Embryonic facial prominence (tissue), 1 donor: ENCODE data around the gene TCAP.

Experiments
- DNase-seq: peaks from one replicate; pipeline ENCODE4 v3.0.0-alpha.2; 2016; ENCODE audit errors: extremely low spot score

Gene TCAP, protein sequence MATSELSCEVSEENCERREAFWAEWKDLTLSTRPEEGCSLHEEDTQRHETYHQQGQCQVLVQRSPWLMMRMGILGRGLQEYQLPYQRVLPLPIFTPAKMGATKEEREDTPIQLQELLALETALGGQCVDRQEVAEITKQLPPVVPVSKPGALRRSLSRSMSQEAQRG

GRCh38 chr17:39664581-39665561 lies at the start of gene TCAP:
Gene TCAP (plus strand): TSS chr17:39665349. CDS start chr17:39665360, 11 bp downstream.
- no peak for DNase-seq

DNA sequence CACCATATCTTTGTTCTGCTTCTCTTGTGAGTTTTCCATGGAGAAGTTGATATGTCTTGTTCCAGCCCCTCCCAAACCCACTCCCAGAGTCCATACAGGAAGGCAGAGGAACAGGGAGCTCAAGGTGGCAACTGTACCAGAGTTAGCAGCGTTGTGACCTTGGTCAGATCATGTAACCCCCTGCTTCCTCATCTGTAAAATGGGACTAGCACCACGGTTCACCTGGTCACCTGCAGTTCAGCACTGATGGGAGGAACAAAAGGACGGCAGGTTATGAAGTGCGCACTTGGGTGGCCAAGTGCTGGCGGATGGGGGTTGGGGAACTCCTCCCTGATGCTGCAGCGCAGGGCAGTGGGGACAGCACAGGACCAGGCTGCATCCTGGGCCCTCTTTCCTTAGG lies 49.7 kb upstream of the TCAP start:
- no peak for DNase-seq

- no peak for DNase-seq
Measured at GRCh38 chr17:39617100-39617445, 48.1 kb upstream of the TCAP start.

DNA sequence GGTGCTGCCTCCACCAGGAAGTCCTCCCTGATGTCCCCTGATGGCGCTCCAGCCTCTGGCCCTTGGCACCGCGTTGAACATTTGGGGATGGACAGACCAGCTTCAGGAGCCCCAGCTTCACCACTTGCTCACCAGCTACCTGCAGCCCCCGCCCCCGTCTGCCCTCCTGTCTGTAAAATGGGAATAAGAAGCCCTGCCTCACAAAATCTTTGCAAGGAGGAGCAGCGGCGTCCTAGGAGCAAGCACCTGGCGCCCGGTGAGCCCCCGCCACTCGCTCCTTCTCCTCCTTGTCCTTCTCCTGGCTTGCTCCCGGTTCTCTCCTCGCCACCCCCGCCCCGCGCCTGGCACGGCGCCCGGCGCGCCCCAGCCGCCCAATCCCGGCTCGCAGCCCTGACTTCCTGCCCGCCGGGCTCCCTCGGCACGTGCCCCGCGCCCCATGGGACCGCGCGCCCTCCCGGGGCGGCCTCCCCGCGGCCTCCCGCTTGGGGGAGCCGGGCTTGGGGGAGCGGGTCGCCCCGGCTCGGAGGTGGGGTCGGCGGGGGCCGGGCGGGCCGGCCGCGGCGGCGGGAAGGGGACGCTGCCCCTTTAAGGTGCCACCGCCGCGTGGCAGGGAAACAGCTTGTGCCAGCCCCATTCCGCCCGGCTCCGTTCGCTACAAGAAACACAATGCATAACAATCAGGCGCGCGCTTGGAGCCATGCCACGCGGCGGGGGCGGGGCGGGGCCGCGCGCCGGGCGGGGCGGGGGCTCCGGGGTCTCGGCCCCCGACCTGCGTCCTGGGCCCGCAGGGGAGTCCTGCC lies 47.5 kb upstream of the TCAP start:
- no peak for DNase-seq

DNA sequence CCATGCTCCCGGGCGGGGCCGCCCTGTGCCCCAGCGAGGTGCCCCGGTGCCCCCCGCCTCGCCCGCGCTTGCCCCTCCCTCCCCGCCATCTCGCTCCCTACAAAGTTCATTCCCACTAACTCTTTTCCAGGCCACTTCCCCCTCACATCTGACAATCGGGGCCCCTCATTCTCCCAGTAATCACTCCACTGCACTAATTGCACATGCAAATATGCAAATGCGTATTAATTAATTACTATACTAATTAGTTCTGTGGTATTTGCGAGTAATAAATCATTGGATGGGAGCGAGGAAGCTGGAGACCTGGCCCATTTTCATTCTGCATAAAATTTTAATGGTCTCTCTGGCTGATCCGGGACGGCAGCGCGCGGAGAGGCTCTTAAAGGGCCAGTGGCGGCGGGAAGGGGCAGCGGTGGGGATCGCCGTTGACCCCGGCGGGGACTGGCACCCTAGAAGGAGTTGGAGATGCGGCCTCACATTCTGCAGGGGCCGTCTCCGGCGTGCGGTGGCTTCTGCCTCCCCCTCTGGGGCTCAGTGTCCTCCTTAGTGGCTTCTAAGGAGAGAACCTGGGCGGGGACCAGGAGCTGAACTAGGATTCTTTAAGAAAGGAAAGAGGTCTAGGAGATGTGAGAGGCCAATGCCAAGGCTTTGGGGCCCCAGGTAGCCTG lies 46.8 kb upstream of the TCAP start:
- DNase-seq, result no peak

- DNase-seq, result no peak
Measured at GRCh38 chr17:39618956-39619785, 46.0 kb upstream of the TCAP start.

DNA sequence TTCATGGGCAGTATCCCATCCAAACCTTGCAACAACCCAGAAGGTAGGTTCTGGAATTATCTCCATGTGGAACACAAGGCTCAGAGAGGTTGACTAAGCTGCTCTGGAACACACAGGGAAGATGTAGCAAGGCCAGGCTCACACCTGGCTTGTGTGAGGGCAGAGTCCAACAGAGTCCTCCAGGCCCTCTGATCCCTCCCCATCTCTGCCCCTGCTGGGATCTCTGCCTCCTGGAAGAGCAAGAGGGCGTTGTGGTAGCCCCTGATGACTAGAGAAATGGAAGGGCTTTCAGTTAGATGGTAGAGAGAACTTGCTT lies 45.4 kb upstream of the TCAP start:
- DNase-seq, result no peak

DNA sequence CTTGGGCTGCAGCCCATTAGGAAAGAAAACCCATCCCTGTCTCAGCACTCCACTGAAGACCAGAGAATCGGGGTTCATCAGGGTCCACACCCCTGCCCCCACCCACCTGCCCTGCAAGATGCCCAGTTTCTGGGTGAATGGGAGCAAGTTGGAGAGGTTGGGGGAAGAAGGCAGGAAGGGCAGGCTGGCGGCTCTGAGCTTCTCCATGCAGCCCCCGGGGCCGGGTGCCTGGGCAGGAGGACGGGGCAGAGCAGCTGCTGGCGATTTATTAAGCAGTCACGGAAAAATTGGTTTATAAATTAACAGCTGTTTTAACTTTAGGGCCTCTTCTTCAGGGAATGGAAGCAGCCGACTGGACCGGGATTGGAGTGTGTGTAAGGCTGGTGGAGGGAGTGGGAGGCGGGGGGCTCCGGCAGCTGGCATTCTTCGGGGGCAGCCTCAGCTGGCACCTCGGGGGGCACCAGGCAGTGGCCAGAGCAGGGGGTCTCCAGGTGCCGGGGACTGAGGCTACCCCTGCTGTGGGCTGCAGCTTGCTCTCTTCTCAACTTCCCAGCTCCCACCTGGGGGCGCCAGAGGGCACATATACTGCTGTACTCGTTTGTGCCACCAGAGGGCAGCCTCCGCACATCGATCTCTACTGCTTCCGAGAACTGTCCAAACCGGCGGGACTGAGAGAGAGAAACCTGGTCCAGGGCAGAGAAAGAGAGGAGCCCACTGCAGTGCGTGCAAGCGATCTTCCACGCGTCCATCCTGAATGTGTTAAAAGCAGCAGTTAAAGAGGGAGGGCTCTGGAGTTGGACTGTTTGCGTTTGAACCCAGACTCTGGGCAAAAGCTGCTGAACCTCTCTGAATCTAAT lies 43.4 kb upstream of the TCAP start:
- peak; percentile 84 for DNase-seq

GRCh38 chr17:39622380-39623006 lies 42.7 kb upstream of the TCAP start:
- DNase-seq, result no peak

- DNase-seq, result no peak
Measured at GRCh38 chr17:39623356-39623950, 41.7 kb upstream of the TCAP start.

DNA sequence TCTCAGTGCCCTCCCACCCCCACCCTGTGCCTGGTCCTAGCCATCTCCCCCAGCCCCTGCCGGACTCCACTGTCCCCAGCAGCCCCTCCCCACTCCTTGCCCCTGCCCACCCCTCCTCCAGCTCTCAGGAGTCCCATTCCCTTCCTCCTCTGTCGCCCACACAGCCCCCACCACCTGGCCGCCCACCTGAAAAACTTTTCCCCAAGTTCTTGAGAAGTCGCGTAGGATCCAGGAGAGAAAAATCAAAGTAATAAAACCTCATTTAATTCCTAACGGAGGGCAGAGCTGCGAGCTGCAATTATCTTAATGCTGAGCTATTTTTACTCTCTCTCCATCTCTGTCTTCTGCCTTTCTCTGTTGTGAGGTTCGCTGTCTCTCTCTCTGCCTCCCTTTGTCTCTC lies 40.8 kb upstream of the TCAP start:
- no peak for DNase-seq

GRCh38 chr17:39625198-39625785 lies 39.9 kb upstream of the TCAP start:
- DNase-seq, result no peak

DNA sequence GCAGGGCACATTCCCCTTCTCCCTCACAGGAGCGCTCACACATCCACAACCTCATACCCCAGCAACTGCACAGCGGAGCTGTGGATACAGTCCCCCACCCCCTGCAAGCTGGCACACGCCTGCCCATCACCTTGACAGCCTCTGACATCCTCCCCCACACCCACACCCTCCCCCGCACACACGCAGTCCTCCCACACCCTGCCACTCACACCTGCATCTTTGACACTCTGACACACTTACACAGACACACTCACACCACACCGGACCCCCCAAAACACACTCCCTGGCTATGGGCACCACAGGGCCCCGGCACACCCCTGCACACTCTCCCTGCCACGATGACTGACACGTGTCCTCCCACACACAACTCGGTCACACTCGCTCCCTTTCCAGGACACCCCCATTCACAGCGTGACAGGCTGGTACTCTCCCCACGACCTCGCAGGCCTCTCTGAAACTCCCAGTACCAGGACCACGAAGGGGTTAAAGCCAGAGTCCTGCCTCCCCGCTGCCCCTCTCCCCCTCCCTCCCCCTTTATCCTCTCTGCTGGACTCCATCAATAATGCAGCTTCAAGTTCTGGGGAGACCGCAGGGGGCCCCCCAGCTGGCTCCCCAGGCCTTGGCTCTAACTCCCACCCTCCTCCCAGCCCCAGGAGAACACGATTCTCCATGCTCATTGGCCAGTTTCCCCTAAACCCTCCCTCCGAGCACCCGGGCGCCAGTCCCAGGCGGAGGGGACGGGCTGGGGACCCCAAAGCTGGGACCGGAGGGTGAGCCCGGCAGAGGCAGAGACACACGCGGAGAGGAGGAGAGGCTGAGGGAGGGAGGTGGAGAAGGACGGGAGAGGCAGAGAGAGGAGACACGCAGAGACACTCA lies 38.7 kb upstream of the TCAP start, which contains the start of gene PPP1R1B:
Gene PPP1R1B, plus strand, starts transcription at position 782 of the 876 bp plus-strand sequence. CDS start 441 bp downstream, outside the sequence.
- no peak for DNase-seq

GRCh38 chr17:39627047-39627711 lies 38.0 kb upstream of the TCAP start:
- DNase-seq, result no peak

DNA sequence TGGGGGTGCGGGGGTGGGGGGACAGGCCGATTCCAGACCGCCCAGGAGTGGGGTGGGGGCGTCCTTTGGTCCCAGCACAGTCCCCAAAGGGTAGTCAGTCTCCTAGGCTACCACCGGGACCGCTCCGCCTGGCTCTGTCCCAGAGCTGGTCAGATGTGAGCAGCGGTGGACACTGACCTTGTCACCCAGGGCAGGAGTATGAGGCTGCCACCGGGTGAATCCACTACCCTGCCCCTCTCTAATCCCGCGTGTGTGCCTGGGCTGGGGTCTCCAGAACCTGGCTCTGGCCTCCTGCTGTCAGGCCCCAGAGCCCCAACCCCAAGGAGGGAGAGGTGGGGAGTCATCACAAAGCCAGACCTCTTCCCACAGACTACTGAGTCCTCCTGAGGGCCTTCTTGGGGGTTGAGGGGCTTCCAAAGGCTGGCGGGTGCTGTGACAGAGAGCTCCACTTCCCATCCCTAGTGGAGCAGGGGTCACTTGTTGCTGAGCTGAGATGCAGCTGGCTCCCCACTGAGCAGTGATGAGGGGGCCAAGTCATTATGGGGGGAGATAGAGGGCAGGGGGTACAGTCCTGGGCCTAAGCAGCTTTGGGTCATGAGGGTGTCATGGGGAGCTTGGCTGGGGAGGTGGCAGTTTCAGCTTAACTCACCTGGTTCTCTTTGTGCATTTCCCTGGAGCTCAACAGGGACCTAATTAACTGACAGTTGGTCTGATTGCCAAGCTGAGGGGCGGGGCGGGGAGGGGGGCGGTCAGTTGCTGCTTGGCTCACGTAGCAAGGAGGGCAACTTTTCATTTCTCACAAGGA lies 37.2 kb upstream of the TCAP start:
- DNase-seq, result no peak
